Nephron progenitor cell (in vitro differentiated cells): ENCODE measurements around the gene TBC1D3L.
"Not testable (repeated sequence)": the region's sequence is repeated elsewhere in the genome, so short reads cannot be mapped to it uniquely, and the experiment has no call there.

Source experiments
- DNase-seq: peaks from one replicate; pipeline ENCODE4 v3.0.0; 2021
- H3K27ac Mint-ChIP-seq: 2 replicates; pipeline ENCODE4 v1.8.0; 2021; ENCODE audit warnings: mild to moderate bottlenecking, moderate library complexity, mixed read lengths
- H3K27me3 Mint-ChIP-seq: 2 replicates; pipeline ENCODE4 v1.8.0; 2021; ENCODE audit warnings: mild to moderate bottlenecking, low read depth, mixed read lengths; ENCODE audit not compliant: poor library complexity
- H3K36me3 Mint-ChIP-seq: 2 replicates; pipeline ENCODE4 v1.8.0; 2021; ENCODE audit warnings: low read depth, mixed read lengths
- H3K4me1 Mint-ChIP-seq: 2 replicates; pipeline ENCODE4 v1.8.0; 2021; ENCODE audit warnings: mixed read lengths
- H3K4me3 Mint-ChIP-seq: 2 replicates; pipeline ENCODE4 v1.8.0; 2021; ENCODE audit warnings: mild to moderate bottlenecking, moderate library complexity, mixed read lengths
- H3K9me3 Mint-ChIP-seq: 2 replicates; pipeline ENCODE4 v1.8.0; 2021; ENCODE audit warnings: mild to moderate bottlenecking, moderate library complexity, mixed read lengths

TBC1D3L gene

DNA sequence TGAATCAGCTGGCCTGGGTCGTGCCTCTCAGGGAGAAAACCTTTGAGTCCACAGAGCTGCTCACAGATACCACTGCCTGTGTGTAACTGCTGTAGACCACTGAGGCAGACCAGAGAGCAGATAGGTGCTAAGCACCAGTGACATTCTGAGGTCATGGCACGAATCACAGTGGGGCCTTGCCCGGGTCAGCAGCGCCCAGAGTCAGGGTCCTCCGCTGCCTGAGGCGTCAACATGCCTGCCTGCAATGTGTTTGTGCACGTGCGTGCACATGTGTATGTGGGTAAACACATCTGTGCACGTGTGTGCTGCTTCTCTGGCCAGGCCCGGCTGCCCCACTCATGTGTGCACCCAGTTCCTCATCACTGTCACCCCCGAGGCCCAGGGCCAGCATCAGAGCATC lies at the start of gene TBC1D3L:
TSS of gene TBC1D3L (minus strand) at position 101 of the 400 bp plus-strand sequence. CDS start 1,540 bp downstream, outside the sequence.
- DNase-seq, H3K36me3 Mint-ChIP-seq, H3K9me3 Mint-ChIP-seq, H3K27ac Mint-ChIP-seq, H3K4me1 Mint-ChIP-seq, H3K27me3 Mint-ChIP-seq, H3K4me3 Mint-ChIP-seq: not testable (repeated sequence)

DNA sequence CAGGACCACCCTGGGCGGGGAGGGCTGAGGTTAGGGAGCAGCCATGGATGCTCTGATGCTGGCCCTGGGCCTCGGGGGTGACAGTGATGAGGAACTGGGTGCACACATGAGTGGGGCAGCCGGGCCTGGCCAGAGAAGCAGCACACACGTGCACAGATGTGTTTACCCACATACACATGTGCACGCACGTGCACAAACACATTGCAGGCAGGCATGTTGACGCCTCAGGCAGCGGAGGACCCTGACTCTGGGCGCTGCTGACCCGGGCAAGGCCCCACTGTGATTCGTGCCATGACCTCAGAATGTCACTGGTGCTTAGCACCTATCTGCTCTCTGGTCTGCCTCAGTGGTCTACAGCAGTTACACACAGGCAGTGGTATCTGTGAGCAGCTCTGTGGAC lies 14.8 kb upstream of the TBC1D3L start, which contains the start of gene TBC1D3D:
TSS of gene TBC1D3D (plus strand) at position 301 of the 400 bp plus-strand sequence. CDS start 1,585 bp downstream, outside the sequence.
- DNase-seq, H3K27me3 Mint-ChIP-seq, H3K27ac Mint-ChIP-seq, H3K4me3 Mint-ChIP-seq, H3K4me1 Mint-ChIP-seq, H3K9me3 Mint-ChIP-seq, H3K36me3 Mint-ChIP-seq: not testable (repeated sequence)
